Measurements from ENCODE around the gene RFX2. TPM values are rescaled to one million over a fixed set of nuclear protein-coding genes. Genes with fewer than 3 reads are reported as not detected.

The RFX2 gene
- total and polyA plus RNA-seq, 4 donors, result 0.67 to 5.1 (median 2.8) TPM

GRCh38 chr19:6065685-6066374 lies 44.5 kb downstream of the RFX2 start:
- H3K36me3 ChIP-seq (ENCODE audit: control insufficient read depth in 4 of 4, insufficient read depth in 3 of 4, low read depth in 1 of 4, low read length in 3 of 4), result no peaks in the 10 kb centered on the region
- peak; percentile 72 for DNase-seq (ENCODE audit: low spot score)
- peak overlapping the region; percentile 85 to 89 for H3K27ac ChIP-seq (ENCODE audit: low read depth in 1 of 2, low read length in 2 of 2)
- no peak for TF ChIP-seq GABPA (IDR thresholded peaks at IDR 0.05 in 1 of 2, conservative IDR thresholded peaks at IDR 0.05 in 1 of 2)
- peak; percentile 87 for TF ChIP-seq FOXA2 (IDR thresholded peaks at IDR 0.05)
- peak; percentile 64 for TF ChIP-seq SP1 (IDR thresholded peaks at IDR 0.05)
- TF ChIP-seq RXRA (IDR thresholded peaks at IDR 0.05), result peak in 1 of 2 donors; percentile 41
- no peak for TF ChIP-seq TAF1 (conservative IDR thresholded peaks at IDR 0.05)
- TF ChIP-seq RAD21 (IDR thresholded peaks at IDR 0.05), result peak in 1 of 2 donors; percentile 15
- TF ChIP-seq NR2F2 (IDR thresholded peaks at IDR 0.05), result no peak
- TF ChIP-seq ATF3 (IDR thresholded peaks at IDR 0.05), result peak; percentile 44
- TF ChIP-seq JUND (IDR thresholded peaks at IDR 0.05), result peak; percentile 14 to 77
- peak; percentile 87 for TF ChIP-seq FOXA1 (IDR thresholded peaks at IDR 0.05)
- peak in 1 of 2 donors; percentile 60 for TF ChIP-seq EGR1 (IDR thresholded peaks at IDR 0.05; ENCODE audit: low read depth in 2 of 2)
- TF ChIP-seq HNF4G (IDR thresholded peaks at IDR 0.05), result no peak
- peak; percentile 54 for TF ChIP-seq REST (IDR thresholded peaks at IDR 0.05)
- TF ChIP-seq MAX (IDR thresholded peaks at IDR 0.05), result no peak
- TF ChIP-seq YY1 (IDR thresholded peaks at IDR 0.05), result peak; percentile 9
- peak; percentile 43 to 55 for TF ChIP-seq HNF4A (conservative IDR thresholded peaks at IDR 0.05)
- no peak for TF ChIP-seq CTCF (IDR thresholded peaks at IDR 0.05; ENCODE audit: low read depth, low read length, missing input control)
- TF ChIP-seq ZBTB33 (IDR thresholded peaks at IDR 0.05), result peak; percentile 8
- 12% methylated on average over 16 of the region's 16 CpGs for WGBS
- H3K4me1 ChIP-seq (ENCODE audit: control insufficient read depth in 4 of 4, insufficient read depth in 4 of 4, low read length in 3 of 4), result peaks cover 4 to 25% (median 19%) of the 10 kb centered on the region in 4 donors
- H3K4me3 ChIP-seq (ENCODE audit: low read depth in 1 of 3, low read length in 3 of 3), result peak overlapping the region in 2 of 3 donors; percentile 29
- peak overlapping the region; percentile 3 to 87 for H3K9ac ChIP-seq (ENCODE audit: low read depth in 1 of 2, low read length in 2 of 2)
- H3K9me3 ChIP-seq (ENCODE audit: control insufficient read depth in 4 of 4, low read length in 3 of 4), result no peaks in the 10 kb centered on the region
- H3K27me3 ChIP-seq (ENCODE audit: control insufficient read depth in 4 of 4, insufficient read depth in 4 of 4, low read length in 3 of 4), result no peaks in the 10 kb centered on the region
